Measurements from ENCODE around the gene CLCF1.

The CLCF1 gene

GRCh38 chr11:67411785-67412152, 38.4 kb upstream of the CLCF1 start:
- no peak overlapping the region for H3K4me3 ChIP-seq (ENCODE audit: low read depth, low read length)
- no peak for TF ChIP-seq CTCF (IDR thresholded peaks at IDR 0.05; ENCODE audit: low read depth, low read length)

DNA sequence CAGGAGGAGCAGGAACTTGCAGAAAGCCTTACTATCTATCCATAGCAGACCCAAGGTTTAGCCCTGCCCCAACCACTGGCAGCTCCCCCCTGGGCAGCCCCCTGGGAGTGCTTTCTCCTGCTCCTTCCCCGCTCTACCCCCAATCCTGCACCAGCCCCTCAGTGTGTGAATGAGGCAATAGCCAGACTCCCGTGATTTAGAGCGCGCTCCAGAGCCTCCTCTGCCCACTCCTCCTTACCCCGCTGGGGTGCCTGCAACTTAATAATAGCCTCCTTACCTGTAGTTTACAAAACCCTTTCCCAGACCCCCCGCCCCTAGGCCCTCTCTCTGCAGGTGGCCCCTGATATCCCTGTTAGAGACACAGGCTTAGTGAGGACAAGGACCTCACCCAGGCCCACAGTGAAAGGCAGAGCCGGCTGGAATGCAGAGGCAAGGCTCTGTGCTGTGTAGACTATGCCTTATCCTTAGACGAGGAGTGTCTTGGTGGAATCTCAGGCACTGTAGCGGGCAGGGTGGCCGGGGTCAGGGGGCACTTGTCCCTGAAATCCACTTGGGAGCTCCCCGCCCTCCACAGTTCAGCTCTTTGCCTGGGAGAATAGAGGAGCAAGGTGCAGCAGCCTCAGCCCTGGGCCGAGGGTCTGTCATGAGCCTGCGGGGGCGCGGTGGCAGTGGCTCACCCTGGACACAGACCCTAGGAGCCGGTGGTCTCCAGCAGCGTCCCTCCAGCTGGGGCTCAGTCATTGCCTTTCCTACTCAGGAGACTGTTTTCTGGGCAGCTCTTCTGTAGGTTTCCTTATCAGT, 37.8 kb upstream of the CLCF1 start:
- no peak overlapping the region for H3K4me3 ChIP-seq (ENCODE audit: low read depth, low read length)
- no peak for TF ChIP-seq CTCF (IDR thresholded peaks at IDR 0.05; ENCODE audit: low read depth, low read length)

DNA sequence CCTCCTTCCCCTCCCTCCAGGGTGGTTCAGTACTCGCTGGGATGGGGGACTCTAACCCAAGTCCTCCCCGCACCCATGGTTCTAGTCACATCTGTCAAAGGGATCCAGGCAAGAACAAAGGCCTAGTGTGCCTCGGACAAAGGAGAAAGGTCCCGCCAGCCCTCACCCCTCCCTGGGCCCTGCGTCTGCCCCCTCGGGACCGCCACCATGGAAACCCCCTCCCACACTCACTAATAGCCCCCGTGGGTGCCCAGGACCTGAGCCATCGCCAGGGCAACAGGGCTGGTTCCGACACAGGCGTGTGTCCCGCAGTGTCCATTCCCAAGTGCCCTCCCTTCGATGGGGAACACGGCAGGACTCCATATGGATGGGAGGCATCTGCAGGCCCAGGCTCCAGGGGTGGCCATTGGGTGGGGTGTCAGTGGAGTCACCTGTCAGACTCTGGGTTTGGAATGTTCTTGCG, 37.0 kb upstream of the CLCF1 start:
- H3K4me3 ChIP-seq (ENCODE audit: low read depth, low read length), result no peak overlapping the region

GRCh38 chr11:67409781-67410368, 36.5 kb upstream of the CLCF1 start:
- TF ChIP-seq CTCF (IDR thresholded peaks at IDR 0.05; ENCODE audit: low read depth, low read length), result no peak
- no peak overlapping the region for H3K4me3 ChIP-seq (ENCODE audit: low read depth, low read length)

More for the DNA sequence above, 37.0 kb upstream of the CLCF1 start:
- TF ChIP-seq CTCF (IDR thresholded peaks at IDR 0.05; ENCODE audit: low read depth, low read length), result no peak

DNA sequence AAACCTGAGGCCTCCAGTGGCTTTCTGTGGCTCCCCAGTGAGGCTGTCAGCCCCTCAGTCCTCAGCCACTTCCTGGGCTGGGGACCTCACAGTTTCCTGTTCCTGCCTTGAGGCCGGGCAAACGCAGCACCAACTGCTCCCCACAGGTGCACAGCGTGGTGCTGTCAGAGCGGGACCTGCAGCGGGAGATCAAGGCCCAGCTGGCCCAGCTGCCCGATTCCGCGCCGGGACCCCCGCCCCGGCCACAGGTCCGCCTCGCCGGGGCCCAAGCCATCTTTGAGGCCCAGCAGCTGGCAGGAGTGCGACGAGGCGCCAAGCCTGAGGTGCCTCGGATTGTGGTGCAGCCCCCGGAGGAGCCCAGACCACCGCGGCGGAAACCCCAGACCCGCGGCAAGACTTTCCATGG, 35.9 kb upstream of the CLCF1 start:
- no peak overlapping the region for H3K4me3 ChIP-seq (ENCODE audit: low read depth, low read length)
- no peak for TF ChIP-seq CTCF (IDR thresholded peaks at IDR 0.05; ENCODE audit: low read depth, low read length)

- no peak for TF ChIP-seq CTCF (IDR thresholded peaks at IDR 0.05; ENCODE audit: low read depth, low read length)
- H3K4me3 ChIP-seq (ENCODE audit: low read depth, low read length), result no peak overlapping the region
These were observed 35.2 kb upstream of the CLCF1 start for GRCh38 chr11:67408437-67409200.

Data from WI38 (cell line).